Raji (cell line): Measurements from ENCODE around the gene ATP11A.

ENCODE experiments used
- POLR2A ChIP-seq: IDR thresholded peaks from 2 replicates; pipeline ENCODE4 v1.6.1; 2011; ENCODE audit warnings: low read depth, low read length, control low read depth; ENCODE audit not compliant: insufficient read depth

ATP11A gene

DNA sequence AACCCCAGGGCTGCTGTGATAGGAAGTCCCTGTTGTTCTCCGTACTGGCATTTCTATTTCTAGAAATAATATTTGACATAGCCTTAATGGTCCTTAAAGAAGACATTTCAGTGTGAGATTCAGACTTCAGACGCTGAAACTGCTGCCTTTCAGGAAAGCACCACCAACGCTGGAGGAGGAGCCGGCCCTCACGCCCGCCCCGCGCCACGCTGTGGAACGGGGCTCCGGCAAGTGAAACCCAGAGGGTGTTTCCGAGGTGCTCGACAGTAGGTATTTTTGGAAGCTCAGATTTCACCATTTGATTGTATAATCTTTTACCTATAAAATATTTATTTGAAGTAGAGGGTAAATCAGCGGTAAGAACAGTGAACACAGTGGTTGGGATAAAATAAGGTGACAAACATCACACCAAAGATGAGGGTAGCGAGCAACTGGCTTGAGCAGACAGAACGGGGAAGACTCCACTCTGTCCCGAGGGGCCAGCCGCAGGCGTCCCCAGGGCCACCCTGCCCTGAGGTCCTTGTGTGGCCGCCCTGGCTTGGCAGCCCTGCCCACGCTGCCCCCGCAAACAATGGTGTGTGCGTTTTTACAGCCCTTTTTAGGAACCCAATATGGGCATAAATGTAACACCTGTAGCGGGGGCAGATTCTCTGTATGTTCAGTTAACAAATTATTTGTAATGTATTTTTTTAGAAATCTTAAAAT, 193.6 kb downstream of the ATP11A start:
- no peak for TF ChIP-seq POLR2A

DNA sequence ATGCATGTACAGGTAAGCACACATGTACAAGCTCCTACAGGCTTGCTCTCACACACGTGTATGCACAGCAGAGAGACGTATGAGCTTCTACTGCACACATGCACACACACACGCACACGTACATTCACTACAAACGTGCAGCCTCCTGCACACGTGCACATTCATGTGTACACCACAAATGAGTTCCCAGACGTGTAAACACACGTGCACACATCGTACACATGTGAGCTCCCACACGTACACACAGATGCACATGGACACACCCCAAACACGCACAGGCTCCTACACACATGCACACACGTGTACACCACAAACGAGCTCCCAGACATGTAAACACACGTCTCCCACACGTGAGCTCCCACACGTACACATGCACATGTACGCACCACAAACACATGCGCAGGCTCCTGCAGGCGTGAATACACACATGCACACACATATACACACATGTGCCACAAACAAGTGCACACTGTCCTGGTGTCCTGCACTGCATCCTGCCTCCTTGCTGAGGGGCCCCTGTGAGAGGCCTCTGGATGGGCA, 195.5 kb downstream of the ATP11A start:
- no peak for TF ChIP-seq POLR2A

DNA sequence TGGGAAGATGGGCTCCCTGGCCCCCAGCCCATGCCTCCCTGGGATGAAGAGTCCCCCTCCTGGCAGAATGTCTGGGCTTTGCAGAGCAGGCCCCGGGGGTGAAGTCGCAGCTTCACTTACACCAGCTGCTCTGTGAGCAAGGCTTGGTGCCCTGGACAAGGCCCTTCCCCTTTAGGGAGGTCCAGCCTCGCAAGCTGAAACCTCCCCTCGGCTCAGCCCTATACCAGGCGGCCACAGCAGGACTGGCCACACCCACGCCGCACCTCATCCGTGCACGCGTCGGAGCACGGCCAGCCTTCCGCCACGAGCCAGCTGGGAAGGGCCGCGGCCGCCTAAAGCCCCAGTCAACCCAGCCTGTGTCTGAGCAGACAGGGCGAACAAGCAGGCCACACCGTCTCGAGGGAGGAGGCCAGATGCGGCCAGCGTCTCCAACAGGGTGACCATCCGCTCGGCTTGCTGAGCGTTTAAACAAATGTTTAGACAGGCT, 196.0 kb downstream of the ATP11A start:
- TF ChIP-seq POLR2A = no peak

DNA sequence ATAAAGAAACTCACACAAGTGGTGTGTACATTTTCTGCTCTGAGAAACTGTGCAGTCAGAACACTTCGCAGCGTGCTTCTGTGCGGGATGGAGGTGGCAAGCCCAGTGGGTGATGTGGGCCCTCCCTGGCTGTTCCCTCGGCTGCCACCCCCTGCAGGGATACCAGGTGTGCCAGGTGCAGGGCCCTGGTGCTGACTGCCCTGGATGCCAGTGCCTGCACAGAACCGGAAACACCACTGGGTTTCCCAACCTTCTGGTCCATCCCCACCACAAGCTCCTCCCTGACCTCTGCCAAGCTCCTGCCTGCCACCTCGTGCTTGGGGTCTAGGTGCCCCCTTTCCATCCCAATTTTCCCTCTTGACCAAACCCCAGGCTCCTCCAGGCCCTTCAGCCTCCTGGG, 197.3 kb downstream of the ATP11A start:
- TF ChIP-seq POLR2A = no peak

DNA sequence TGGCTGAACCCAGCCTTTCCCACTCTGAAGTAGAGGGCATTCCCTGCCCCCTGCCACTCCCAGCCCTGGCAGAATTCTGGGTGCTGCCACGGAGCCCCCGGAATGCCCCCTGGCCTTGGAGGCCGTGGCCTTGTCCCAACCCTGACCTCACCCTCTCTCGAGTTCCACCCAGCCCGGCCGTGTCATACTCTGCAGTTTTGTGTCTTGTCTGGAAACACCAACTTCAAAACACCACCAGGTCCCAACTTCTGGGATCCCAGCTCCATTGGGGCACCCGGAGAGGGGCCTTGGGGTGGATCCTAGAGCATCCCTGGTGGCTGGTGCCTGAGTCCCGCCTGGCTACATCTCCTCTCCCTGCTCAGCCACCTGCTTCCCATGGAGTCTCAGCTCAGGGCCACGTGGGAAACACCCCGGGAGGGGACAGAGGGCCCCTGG, 197.7 kb downstream of the ATP11A start:
- no peak for TF ChIP-seq POLR2A

DNA sequence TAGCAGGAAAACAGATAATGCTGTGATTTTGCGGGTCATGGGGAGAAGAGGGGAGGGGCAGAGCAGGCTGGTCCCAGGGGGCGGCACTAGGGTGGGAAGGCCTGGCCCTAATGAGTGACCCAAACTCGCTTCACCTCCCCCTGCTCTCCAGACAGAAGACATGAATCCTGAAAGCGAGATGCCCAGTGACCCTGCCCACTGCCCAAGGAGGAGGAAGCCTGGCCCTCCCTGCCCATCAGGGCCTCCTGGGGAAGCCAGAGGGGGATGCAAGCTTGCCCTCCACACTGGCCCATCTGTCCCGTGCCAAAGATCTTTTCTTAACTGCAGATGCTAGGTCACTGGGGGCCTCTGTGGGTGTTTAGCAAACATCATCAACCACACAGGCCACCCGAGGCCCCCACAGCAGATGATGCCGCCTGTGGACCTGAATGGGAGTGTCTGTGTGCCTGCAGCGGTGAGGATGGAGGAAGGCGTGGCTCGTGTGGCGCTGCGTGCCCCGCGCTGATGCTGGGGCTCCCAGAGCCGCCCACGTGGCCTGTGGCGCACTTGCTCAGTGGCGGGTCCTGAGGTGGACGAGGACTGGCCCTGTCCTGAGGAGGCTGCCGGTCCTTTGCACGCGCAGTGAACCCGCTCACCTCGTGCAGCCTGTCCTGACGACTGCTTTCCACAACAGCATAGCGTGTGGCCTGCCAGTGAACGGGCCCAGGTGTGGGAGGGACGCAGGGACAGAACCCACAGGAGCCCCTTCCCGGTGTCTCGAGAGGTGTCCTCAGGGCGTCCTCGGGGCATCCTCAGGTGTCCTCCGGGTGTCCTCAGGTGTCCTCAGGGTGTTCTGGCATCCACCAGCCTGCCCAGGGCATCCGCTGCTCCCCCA, 198.6 kb downstream of the ATP11A start:
- no peak for TF ChIP-seq POLR2A

DNA sequence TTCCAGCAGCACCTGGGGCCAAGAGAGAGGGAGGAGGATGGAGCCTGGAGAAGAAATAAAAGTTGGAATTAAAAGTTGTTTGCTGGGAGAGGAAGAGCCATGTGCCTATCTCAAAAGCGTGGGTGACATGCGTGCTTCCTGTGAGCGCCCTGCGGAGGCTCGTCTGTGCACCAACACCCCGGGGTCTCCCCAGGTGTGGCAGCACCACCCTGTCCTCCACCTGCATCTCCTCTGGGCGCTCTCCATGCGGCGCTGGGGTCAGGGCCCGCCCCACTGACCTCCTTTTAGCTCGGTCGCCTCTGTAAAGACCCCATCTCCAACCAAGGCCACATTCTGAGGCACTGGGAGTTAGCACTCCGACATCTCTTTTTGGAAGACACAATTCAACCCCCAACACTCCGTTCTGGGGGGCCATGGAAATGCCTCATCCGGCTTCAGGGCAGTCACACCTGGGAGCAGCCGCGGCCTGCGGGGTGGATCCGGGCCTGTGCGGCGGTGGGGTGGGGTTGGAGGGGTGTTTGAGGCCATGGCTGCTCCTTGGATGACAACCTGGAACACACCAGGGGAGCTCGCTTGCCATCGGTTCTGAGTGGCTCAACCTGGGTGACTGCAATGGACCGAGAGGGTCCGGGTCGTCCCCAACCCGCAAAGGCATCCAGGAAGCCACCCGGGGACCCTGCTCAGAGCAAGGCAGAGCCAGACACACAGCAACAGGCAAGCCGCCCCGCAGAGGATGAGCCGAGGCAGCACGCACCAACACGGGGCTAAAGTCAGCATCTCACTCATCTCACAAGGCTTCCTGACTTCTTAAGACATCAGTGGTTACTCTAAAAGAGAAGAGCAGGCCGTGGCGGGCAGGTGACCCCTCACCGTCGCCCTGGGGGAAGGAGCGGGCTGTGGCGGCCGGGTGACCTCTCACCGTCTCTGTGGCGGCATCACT, 199.8 kb downstream of the ATP11A start:
- no peak for TF ChIP-seq POLR2A

DNA sequence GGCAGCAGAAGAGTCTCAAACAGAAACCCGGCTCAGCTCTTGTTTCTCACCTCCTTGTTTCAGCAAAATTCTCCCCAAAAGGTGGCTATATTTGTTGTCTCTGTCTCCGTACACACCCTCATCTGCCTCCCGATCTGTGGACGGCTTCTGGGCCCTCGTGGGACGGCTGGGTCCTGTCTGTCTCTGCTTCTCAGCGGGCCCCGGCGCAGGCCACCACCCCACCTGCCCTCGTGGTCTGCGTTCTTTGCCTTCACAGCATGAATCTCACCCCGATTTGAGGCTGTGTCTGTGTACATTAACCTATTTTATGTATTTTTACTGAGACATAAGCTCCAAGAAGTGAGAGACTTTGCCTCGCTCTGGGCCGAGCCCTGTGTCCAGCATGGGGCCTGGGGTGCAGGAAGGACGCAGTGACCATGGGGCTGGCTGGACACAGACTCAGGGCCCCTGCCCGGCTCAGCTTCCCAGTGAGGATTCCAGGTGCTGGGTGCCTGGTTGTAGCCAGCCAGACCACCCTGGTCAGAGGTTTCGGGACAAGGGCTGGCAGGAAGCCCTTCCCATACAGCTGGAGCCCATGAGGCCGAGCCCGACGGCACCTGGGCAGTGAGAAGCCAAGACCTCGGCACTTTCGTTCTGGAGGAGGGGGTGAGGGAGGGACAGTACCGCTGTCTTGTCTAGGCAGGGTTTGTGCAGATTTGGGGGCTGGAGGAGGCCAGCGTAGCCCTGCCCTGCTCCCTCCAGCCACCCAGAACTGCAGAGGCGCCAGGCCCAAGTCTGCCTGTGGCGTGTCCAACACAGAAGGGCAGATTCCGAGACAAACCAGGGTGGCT, 200.7 kb downstream of the ATP11A start:
- no peak for TF ChIP-seq POLR2A

DNA sequence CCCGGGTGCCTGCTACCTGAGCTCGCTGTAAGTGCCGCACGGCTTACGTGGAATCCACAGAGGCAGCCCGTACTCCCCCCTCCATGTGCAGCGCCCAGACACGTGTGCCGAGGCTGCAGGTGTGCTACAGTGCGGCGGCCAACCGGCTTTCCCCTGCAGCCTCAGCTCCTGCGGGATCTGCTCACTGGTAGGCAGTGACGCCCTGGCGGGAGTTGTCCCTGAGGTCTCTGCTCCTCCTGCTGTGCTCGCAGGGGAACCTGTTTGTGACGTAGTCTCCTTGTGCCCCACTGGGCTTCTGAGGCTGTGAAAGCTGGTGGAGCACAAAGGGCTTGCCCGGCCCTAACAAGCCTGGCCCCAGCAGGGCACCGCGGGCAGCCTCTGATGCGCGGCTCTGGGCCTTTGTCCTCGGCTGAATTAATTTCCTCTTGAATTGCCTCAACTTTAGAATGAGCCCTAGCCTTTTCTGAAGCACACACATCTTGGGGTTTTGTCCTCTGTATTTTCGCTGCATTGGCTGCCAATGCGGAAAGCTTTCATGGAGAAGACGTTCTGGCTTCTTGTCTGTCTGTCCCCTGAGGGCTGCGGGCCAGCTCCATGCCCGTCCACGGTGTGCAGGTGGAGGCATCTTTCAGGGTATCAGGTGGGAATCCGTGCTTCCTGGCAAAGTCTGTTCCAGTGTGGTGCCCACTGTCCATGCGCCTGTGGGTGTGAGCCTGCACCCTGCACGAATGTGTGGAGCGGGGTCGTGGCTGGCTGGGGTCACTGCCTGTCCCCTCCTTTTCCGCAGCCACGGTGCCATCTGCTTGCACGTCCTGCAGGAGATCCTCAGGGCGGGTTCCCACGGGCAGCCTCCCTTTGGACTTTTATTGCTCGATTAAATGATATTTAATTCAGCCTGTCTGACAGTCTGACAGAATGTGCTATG, 201.9 kb downstream of the ATP11A start:
- no peak for TF ChIP-seq POLR2A

DNA sequence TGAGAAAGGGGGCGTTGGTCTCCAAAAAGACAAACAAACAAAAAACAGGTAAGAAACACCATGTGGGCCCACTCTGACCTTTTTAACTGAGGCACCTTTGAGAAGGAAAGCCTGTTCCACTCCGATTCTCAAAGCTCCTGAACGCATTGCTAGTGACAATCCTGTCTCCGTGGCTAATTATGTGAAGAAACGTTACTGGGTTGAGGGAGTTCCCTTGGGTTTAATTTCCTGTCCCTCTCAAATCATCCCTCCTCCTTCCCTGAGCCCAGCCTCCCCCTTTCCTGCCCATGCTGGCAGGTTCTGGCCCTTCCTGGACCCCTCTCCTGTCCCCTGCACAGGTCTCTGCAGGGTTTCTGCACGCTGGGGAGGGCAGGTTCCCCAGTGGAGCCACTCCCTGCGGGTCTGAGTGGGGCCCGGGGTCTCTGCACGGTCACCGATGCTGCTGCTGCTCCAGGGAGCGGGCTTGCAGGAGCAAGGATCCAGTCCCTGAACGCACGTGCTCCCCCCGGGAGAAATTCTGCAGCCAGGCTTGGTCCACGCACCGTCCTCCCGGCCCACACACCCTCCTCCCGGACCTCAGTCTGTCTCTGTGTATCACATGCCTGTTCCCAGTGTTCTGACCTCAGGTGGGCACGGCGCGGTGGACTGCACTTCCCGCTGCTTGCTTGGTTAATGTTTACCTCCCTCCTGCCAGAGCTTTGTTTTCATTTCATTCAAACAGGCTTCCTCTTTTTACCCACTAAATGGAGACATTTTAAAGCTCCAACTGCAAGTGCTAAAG, 202.8 kb downstream of the ATP11A start:
- no peak for TF ChIP-seq POLR2A

DNA sequence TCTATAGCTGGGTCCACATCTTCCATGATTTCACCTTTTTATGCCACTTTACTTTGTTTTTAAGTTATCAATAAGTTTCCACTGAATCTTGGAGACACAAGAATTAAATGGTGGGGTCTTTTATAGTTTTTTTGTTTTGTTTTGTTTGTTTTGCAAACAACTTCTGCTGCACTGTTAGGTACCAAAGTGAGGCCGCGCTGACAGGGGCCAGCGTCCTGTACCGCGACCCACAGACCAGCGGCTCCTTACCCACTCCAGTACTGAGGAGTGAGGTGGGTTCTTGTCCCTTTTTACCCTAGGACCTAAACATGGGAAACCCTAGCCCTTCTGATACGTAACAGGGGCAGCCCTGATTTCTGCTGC, 203.3 kb downstream of the ATP11A start:
- no peak for TF ChIP-seq POLR2A
